Activated CD8-positive, alpha-beta T cell treated with anti-CD3 and anti-CD28 coated beads, Interleukin-2, amount 10 ng/mL, durations not matched to agents 7 days and 5 days (primary cell): Measurements from ENCODE around the gene MEGF8. TPM values are rescaled to one million over a fixed set of nuclear protein-coding genes. Genes with fewer than 3 reads are reported as not detected.

ENCODE experiments used
- ATAC-seq: fragments of 150-1000 bp; cut with Tn5 transposase; one replicate; pipeline ENCODE4 v1.10.0; 2021; ENCODE audit warnings: moderate library complexity
- CTCF ChIA-PET: fragments of 350-600 bp; sonication (Branson Sonifier 250); formaldehyde crosslinking; loops from one replicate; lab custom pipeline; 2021; ENCODE audit warnings: antibody characterized with exemption; lab: Charles Lee
- POLR2A ChIA-PET: fragments of 350-600 bp; sonication (Branson Sonifier 250); formaldehyde crosslinking; loops from one replicate; lab custom pipeline; 2021; ENCODE audit warnings: antibody characterized with exemption; lab: Charles Lee
- DNase-seq: peaks from one replicate; pipeline ENCODE4 v3.0.0-alpha.2; 2020
- H3K27ac Mint-ChIP-seq: one replicate; pipeline ENCODE4 v1.8.0; 2021; ENCODE audit warnings: mild to moderate bottlenecking, mixed read lengths
- H3K27me3 Mint-ChIP-seq: one replicate; pipeline ENCODE4 v1.8.0; 2021; ENCODE audit warnings: low read depth, mixed read lengths
- H3K36me3 Mint-ChIP-seq: one replicate; pipeline ENCODE4 v1.8.0; 2021; ENCODE audit warnings: low read depth, mixed read lengths
- H3K4me1 Mint-ChIP-seq: one replicate; pipeline ENCODE4 v1.8.0; 2021; ENCODE audit warnings: low read depth, mixed read lengths
- H3K4me3 Mint-ChIP-seq: one replicate; pipeline ENCODE4 v1.8.0; 2021; ENCODE audit warnings: mild to moderate bottlenecking, mixed read lengths
- H3K9me3 Mint-ChIP-seq: one replicate; pipeline ENCODE4 v1.8.0; 2022; ENCODE audit warnings: mixed read lengths; ENCODE audit not compliant: insufficient read depth
- total RNA-seq, 2 experiments: library from RNA; stranded (reverse); gene quantifications; one replicate each; pipeline ENCODE4 v1.2.3, GENCODE V29; 2021

Gene MEGF8
- total RNA-seq, 2 experiments from 2014 or later, result 5.0 to 5.9 TPM

- no peak for DNase-seq
- Mint-ChIP-seq H3K27me3 (no peaks in the 10 kb centered on the region), H3K9me3 (no peaks in the 10 kb centered on the region), H3K27ac (no peak overlapping the region), H3K4me1 (no peaks in the 10 kb centered on the region), H3K36me3 (peaks cover 7% of the 10 kb centered on the region), H3K4me3 (no peak overlapping the region)
- CTCF ChIA-PET, result no interaction called here
- ATAC-seq, result no peak
- POLR2A ChIA-PET, result no interaction called here
These were observed 41.2 kb downstream of the MEGF8 start for GRCh38 chr19:42366673-42367072.

- Mint-ChIP-seq H3K4me3 (no peak overlapping the region), H3K36me3 (peaks cover 7% of the 10 kb centered on the region), H3K9me3 (no peaks in the 10 kb centered on the region), H3K27me3 (no peaks in the 10 kb centered on the region), H3K4me1 (no peaks in the 10 kb centered on the region), H3K27ac (no peak overlapping the region)
- ChIA-PET POLR2A (no interaction called here), CTCF (no interaction called here)
- ATAC-seq, result no peak
- no peak for DNase-seq
These were observed 42.5 kb downstream of the MEGF8 start for GRCh38 chr19:42367929-42368328.

DNA sequence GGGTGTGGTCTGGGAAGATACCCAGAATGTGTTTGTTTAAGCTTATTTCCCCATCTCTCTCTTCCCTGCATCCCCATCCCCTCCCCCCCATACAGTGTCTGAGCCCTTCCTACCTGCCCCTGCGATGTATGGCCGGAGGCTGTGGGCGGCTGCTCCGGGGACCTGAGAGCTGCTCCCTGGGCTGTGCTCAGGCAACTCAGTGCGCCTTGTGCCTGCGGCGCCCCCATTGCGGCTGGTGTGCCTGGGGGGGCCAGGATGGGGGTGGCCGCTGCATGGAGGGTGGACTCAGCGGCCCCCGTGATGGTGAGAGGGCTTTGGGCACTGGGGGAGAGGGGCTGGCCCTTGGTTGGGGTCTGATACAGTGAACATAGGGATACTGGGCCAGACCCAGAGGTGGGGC lies 42.9 kb downstream of the MEGF8 start:
- no peak overlapping the region for H3K4me3 Mint-ChIP-seq
- no peak for ATAC-seq
- no peaks in the 10 kb centered on the region for H3K4me1 Mint-ChIP-seq
- DNase-seq, result no peak
- no peaks in the 10 kb centered on the region for H3K9me3 Mint-ChIP-seq
- ChIA-PET POLR2A (no interaction called here), CTCF (no interaction called here)
- no peak overlapping the region for H3K27ac Mint-ChIP-seq
- no peaks in the 10 kb centered on the region for H3K27me3 Mint-ChIP-seq
- H3K36me3 Mint-ChIP-seq, result peaks cover 4% of the 10 kb centered on the region

DNA sequence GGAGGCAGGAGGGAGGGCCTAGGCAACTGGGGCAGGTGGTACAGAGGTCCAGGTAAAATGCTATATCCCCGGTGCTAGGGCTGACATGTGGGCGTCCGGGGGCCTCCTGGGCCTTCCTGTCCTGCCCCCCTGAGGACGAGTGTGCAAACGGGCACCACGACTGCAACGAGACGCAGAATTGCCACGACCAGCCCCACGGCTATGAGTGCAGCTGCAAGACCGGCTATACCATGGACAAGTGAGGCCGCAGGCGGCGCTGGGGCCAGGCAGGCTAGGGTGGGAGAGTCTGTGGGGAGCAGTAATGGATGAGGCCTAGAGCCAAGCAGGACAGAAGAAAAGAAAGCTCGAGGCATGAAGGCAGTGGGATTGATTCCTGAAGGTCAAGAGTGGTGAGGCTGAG lies 43.3 kb downstream of the MEGF8 start:
- H3K4me3 Mint-ChIP-seq, result no peak overlapping the region
- no peak overlapping the region for H3K27ac Mint-ChIP-seq
- H3K4me1 Mint-ChIP-seq, result no peaks in the 10 kb centered on the region
- no peaks in the 10 kb centered on the region for H3K9me3 Mint-ChIP-seq
- POLR2A ChIA-PET, result no interaction called here
- DNase-seq (no peak), ATAC-seq (no peak)
- no peaks in the 10 kb centered on the region for H3K27me3 Mint-ChIP-seq
- CTCF ChIA-PET, result no interaction called here
- peaks cover under 1% of the 10 kb centered on the region for H3K36me3 Mint-ChIP-seq

DNA sequence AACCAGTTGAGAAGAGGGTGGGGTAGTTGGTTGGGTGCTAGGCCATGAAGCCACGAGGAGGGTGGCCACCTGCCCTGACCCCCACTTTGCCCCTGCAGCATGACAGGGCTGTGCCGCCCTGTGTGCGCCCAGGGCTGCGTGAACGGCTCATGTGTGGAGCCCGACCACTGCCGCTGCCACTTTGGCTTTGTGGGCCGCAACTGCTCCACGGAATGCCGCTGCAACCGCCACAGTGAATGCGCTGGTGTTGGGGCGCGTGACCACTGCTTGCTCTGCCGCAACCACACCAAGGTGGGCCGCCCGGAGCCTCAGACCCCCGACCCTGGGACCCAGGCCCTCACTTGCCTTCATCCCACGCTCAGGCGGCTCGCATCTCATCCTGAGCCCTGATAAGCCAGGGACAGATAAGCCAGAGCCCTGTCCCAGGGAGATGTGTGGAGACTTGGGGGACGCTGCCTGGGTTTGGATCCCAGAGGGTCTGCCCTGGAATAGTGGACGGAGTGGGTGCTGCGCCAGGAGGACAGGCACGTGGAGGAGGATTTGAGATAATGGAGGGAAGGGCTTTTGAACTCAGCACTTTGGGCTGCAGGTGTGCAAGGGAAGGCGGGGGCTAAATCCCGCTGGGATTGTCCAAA lies 44.1 kb downstream of the MEGF8 start:
- ChIA-PET CTCF (no interaction called here), POLR2A (no interaction called here)
- no peaks in the 10 kb centered on the region for H3K4me1 Mint-ChIP-seq
- ATAC-seq (no peak), DNase-seq (no peak)
- H3K9me3 Mint-ChIP-seq, result no peaks in the 10 kb centered on the region
- H3K36me3 Mint-ChIP-seq, result no peaks in the 10 kb centered on the region
- H3K4me3 Mint-ChIP-seq, result no peak overlapping the region
- H3K27ac Mint-ChIP-seq, result no peak overlapping the region
- no peaks in the 10 kb centered on the region for H3K27me3 Mint-ChIP-seq

- Mint-ChIP-seq H3K36me3 (no peaks in the 10 kb centered on the region), H3K4me3 (no peak overlapping the region), H3K9me3 (no peaks in the 10 kb centered on the region), H3K27ac (no peak overlapping the region), H3K27me3 (no peaks in the 10 kb centered on the region), H3K4me1 (no peaks in the 10 kb centered on the region)
- ChIA-PET CTCF (no interaction called here), POLR2A (no interaction called here)
- no peak for ATAC-seq
- no peak for DNase-seq
These were observed 44.7 kb downstream of the MEGF8 start for GRCh38 chr19:42370068-42370520.

DNA sequence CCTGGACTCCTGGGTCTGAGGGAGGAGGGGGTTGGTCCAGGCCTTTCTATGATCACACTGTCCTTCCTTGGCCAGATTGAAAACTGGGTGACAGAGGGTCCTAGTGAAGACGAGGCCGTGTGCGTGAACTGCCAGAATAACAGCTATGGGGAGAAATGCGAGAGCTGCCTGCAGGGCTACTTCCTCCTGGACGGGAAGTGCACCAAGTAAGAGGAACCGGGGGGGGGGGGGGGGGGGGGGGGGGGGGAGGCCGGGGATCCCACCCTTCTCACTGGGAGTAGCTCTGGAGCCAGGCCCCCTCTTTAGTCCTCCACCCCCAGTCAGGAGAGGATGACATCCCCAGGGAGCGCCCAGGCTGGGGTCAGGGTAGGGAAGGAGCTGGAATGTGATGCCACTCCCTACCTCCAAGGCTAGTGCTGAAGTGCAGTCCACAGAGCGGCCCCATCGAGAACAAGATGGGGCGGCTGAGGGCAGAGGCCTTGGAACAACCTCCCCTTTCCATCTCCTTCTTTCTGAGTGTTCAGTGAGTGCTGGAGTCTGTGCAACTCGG lies 45.3 kb downstream of the MEGF8 start:
- Mint-ChIP-seq H3K27me3 (no peaks in the 10 kb centered on the region), H3K36me3 (no peaks in the 10 kb centered on the region), H3K9me3 (no peaks in the 10 kb centered on the region), H3K4me1 (no peaks in the 10 kb centered on the region), H3K27ac (no peak overlapping the region), H3K4me3 (no peak overlapping the region)
- ChIA-PET POLR2A (no interaction called here), CTCF (no interaction called here)
- DNase-seq (no peak), ATAC-seq (no peak)

DNA sequence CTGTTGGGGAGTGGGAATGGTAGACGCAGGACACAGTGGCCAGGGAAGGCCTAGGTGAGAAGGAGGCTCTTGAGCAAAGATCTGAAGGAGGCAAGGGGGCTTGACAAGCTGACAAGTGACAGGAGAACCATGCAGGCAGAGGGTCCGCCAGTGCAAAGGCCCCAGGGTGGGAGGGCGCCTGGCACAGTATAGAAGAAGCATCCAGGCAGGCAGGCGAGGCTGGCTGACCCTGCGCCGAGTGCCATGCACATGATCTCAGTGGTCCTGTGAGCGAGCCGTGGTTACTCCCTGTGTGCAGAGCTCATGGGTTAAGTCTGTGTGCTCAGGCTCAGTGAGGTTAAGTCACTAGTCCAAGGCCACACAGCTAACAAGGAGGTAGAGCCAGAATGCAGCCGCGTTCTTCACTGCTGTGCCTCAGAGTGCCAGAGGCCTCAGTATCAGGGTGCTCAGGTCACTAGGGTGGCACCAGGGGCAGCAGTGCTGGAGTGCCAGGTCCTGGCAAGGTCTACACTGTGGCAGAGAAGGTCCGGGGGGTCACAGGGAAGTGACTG lies 49.5 kb downstream of the MEGF8 start:
- POLR2A ChIA-PET, result no interaction called here
- no peaks in the 10 kb centered on the region for H3K36me3 Mint-ChIP-seq

DNA sequence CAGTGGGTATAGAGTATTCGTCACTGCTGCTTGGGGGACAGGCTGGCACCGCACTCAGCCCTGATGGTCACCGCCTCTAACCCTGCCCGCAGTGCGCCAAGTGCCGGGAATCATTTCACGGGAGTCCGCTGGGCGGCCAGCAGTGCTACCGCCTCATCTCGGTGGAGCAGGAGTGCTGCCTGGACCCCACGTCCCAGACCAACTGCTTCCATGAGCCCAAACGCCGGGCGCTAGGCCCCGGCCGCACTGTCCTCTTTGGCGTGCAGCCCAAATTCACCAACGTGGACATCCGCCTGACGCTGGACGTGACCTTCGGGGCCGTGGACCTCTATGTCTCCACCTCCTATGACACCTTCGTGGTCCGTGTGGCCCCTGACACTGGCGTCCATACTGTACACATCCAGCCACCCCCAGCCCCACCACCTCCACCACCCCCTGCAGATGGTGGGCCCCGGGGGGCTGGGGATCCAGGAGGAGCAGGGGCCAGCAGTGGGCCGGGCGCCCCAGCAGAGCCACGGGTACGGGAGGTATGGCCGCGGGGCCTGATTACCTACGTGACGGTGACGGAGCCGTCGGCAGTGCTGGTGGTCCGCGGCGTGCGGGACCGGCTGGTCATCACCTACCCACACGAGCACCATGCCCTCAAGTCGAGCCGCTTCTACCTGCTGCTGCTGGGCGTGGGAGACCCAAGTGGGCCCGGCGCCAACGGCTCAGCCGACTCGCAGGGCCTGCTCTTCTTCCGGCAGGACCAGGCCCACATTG lies 50.2 kb downstream of the MEGF8 start:
- no peak overlapping the region for H3K4me3 Mint-ChIP-seq
- H3K4me1 Mint-ChIP-seq, result peaks cover 2% of the 10 kb centered on the region
- H3K36me3 Mint-ChIP-seq, result no peaks in the 10 kb centered on the region
- POLR2A ChIA-PET, result no interaction called here
- no peak for ATAC-seq
- DNase-seq, result no peak
- CTCF ChIA-PET, result no interaction called here
- peaks cover 4% of the 10 kb centered on the region for H3K27me3 Mint-ChIP-seq
- no peak overlapping the region for H3K27ac Mint-ChIP-seq
- no peaks in the 10 kb centered on the region for H3K9me3 Mint-ChIP-seq

More for the DNA sequence above, 49.5 kb downstream of the MEGF8 start:
- no peak overlapping the region for H3K4me3 Mint-ChIP-seq
- DNase-seq (no peak), ATAC-seq (no peak)
- CTCF ChIA-PET, result no interaction called here
- H3K4me1 Mint-ChIP-seq, result peaks cover 2% of the 10 kb centered on the region
- peaks cover 2% of the 10 kb centered on the region for H3K27me3 Mint-ChIP-seq
- H3K9me3 Mint-ChIP-seq, result no peaks in the 10 kb centered on the region
- no peak overlapping the region for H3K27ac Mint-ChIP-seq

GRCh38 chr19:42376177-42376555 lies 50.7 kb downstream of the MEGF8 start:
- POLR2A ChIA-PET, result no interaction called here
- ATAC-seq (no peak), DNase-seq (no peak)
- Mint-ChIP-seq H3K4me3 (no peak overlapping the region), H3K36me3 (no peaks in the 10 kb centered on the region), H3K4me1 (peaks cover 2% of the 10 kb centered on the region), H3K9me3 (no peaks in the 10 kb centered on the region), H3K27ac (no peak overlapping the region), H3K27me3 (peaks cover 5% of the 10 kb centered on the region)
- CTCF ChIA-PET, result no interaction called here

GRCh38 chr19:42378225-42379215 lies 53.1 kb downstream of the MEGF8 start:
- ATAC-seq (no peak), DNase-seq (no peak)
- no peaks in the 10 kb centered on the region for H3K9me3 Mint-ChIP-seq
- H3K27me3 Mint-ChIP-seq, result peaks cover 10% of the 10 kb centered on the region
- H3K36me3 Mint-ChIP-seq, result no peaks in the 10 kb centered on the region
- H3K27ac Mint-ChIP-seq, result no peak overlapping the region
- peaks cover 2% of the 10 kb centered on the region for H3K4me1 Mint-ChIP-seq
- POLR2A ChIA-PET, result no interaction called here
- no peak overlapping the region for H3K4me3 Mint-ChIP-seq
- CTCF ChIA-PET, result interaction anchor here (0.6 to 1.8 kb wide), 2 partner anchors 8 to 344 kb away, joined by 3 to 4 read pairs; no protein-coding TSS in a partner anchor
